Thymus (tissue), 11 donors: Measurements from ENCODE around the gene FBXO21. TPM values are rescaled to one million over a fixed set of nuclear protein-coding genes. Genes with fewer than 3 reads are reported as not detected.
"Not testable (repeated sequence)": the region's sequence is repeated elsewhere in the genome, so short reads cannot be mapped to it uniquely, and the experiment has no call there.

Source experiments
- DNase-seq, 9 donors: peaks; one replicate each; pipeline ENCODE4 v3.0.0-alpha.2; 2013; ENCODE audit warnings: low spot score in 9 of 9, low read depth in 6 of 9, missing footprints in 1 of 9
- H3K27ac ChIP-seq, 2 donors: one replicate each; pipeline ENCODE4 v1.5.1; 2013; ENCODE audit warnings: control low read depth in 1 of 2, low read depth in 1 of 2, low read length in 1 of 2, mild to moderate bottlenecking in 1 of 2, moderate library complexity in 1 of 2
- H3K27me3 ChIP-seq, 2 donors: one replicate each; pipeline ENCODE4 v1.5.1; 2013; ENCODE audit warnings: low read length in 1 of 2; ENCODE audit not compliant: control insufficient read depth in 2 of 2, insufficient read depth in 1 of 2
- H3K36me3 ChIP-seq, 2 donors: one replicate each; pipeline ENCODE4 v1.5.1; 2013; ENCODE audit warnings: low read length in 1 of 2, mild to moderate bottlenecking in 1 of 2, moderate library complexity in 1 of 2; ENCODE audit not compliant: control insufficient read depth in 2 of 2, insufficient read depth in 2 of 2
- H3K4me1 ChIP-seq, 2 donors: one replicate each; pipeline ENCODE4 v1.5.1; 2013; ENCODE audit warnings: low read length in 2 of 2; ENCODE audit not compliant: control insufficient read depth in 2 of 2, insufficient read depth in 2 of 2
- H3K4me3 ChIP-seq, 2 donors: one replicate each; pipeline ENCODE4 v1.5.1; 2013; ENCODE audit warnings: low read length in 2 of 2, control low read depth in 1 of 2, mild to moderate bottlenecking in 1 of 2
- H3K9me3 ChIP-seq, 2 donors: one replicate each; pipeline ENCODE4 v1.5.1; 2013; ENCODE audit warnings: low read length in 1 of 2, mild to moderate bottlenecking in 1 of 2; ENCODE audit not compliant: control insufficient read depth in 2 of 2, insufficient read depth in 1 of 2
- WGBS: extraction: QIAGEN DNeasy Blood & Tissue Kit; methylation state at CpG from one replicate; pipeline ENCODE4 v1.1.7; 2013; 5-methylcytosine and 5-hydroxymethylcytosine counted together
- polyA plus RNA-seq: library from polyadenylated mRNA; stranded (reverse); fragments of 200-250 nt; gene quantifications from one replicate; pipeline ENCODE4 v1.2.3, GENCODE V29; 2013
- total RNA-seq: library from RNA; stranded (reverse); fragments of 120-200 nt; gene quantifications from one replicate; pipeline ENCODE4 v1.2.4, GENCODE V29; 2013
- donor health status: healthy.

Gene FBXO21
- total and polyA plus RNA-seq, 2 donors: 15.1 to 16.0 TPM

DNA sequence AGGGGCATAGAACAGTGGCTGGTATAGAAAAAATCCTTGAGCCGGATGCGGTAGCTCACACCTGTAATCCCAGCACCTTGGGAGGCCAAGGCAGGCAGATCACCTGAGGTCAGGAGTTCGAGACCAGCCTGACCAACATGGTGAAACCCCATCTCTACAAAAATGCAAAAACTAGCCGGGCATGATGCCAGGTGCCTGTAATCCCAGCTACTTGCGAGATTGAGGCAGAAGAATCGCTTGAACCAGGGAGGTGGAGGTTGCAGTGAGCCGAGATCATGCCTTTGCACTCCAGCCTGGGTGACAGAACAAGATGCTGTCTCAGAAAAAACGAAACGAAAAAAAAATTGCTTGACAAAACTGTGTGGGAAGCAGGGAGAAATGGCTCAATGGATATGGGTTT lies 2.3 kb upstream of the FBXO21 start:
- H3K27ac ChIP-seq, H3K36me3 ChIP-seq, H3K9me3 ChIP-seq, H3K4me3 ChIP-seq, DNase-seq: not testable (repeated sequence)
- WGBS: 92% methylated on average over 9 of the region's 9 CpGs
- Histone ChIP-seq H3K27me3 (peaks cover 3 to 13% of the 10 kb centered on the region in 2 donors), H3K4me1 (peaks cover 7 to 15% of the 10 kb centered on the region in 2 donors)

DNA sequence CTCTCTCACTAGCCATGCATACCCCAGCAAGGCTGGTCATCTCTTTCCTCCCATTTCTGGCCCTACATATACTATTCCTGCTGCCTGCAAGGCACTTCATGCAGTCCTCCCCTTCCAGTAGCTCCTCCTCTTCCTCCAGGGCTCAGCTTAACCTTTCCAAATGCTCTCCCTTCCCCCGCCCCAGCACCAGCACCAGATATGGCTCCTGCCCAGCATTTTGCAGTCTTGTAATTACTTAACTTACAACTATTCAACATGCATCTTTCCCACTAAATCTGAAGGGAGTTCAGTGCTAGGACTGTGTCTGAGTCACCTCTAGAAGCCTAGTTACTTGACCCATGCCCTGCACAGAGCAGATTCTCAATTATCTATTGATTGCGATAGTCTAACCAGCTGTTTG lies 1.8 kb upstream of the FBXO21 start:
- Histone ChIP-seq H3K36me3 (no peaks in the 10 kb centered on the region), H3K27ac (no peak overlapping the region), H3K9me3 (peaks cover 0 to 5% of the 10 kb centered on the region in 2 donors), H3K4me3 (no peak overlapping the region), H3K4me1 (peaks cover 7 to 15% of the 10 kb centered on the region in 2 donors), H3K27me3 (peaks cover 3 to 13% of the 10 kb centered on the region in 2 donors)
- no peak for DNase-seq
- 93% methylated on average over 2 of the region's 2 CpGs for WGBS

GRCh38 chr12:117189725-117190209 lies 503 bp downstream of the FBXO21 start:
- WGBS: 2% methylated on average over 52 of the region's 52 CpGs

GRCh38 chr12:117188961-117189724 lies 1.1 kb downstream of the FBXO21 start:
- Histone ChIP-seq H3K27ac (no peak overlapping the region), H3K4me1 (peaks cover 7 to 15% of the 10 kb centered on the region in 2 donors)
- peak in 1 of 9 donors; percentile 6 for DNase-seq

More at GRCh38 chr12:117189725-117190209, 503 bp downstream of the FBXO21 start:
- Histone ChIP-seq H3K27me3 (peaks cover 3 to 13% of the 10 kb centered on the region in 2 donors), H3K4me1 (peaks cover 7 to 15% of the 10 kb centered on the region in 2 donors), H3K27ac (peak overlapping the region; percentile 74 to 88), H3K4me3 (peak overlapping the region; percentile 81 to 96), H3K9me3 (peaks cover 0 to 5% of the 10 kb centered on the region in 2 donors), H3K36me3 (peaks cover 0 to 9% of the 10 kb centered on the region in 2 donors)
- peak in 4 of 9 donors; percentile 13 to 48 (median 22) for DNase-seq

DNA sequence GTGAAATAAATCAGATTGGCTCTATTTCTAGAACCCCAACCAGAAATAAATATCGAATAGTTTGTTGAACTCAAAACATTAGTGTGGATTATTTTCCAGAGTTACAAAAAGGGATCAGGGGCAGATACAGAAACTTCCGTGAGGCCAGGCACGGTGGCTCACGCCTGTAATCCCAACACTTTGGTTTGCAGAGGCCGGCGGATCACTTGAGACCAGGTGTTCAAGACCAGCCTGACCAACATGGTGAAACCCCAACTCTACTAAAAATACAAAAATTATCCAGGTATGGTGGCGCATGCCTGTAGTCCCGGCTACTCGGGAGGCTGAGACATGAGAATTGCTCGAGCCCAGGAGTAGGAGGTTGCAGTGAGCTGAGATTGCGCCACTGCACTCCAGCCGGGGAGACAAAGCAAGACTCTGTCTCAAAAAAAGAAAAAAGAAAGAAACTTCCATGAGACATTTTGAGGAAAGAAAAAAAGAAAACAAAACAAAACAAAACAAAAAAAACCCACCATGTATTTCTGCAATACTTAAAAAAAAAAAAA lies 2.1 kb downstream of the FBXO21 start:
- peaks cover 7 to 15% of the 10 kb centered on the region in 2 donors for H3K4me1 ChIP-seq
- WGBS: 98% methylated on average over 12 of the region's 12 CpGs
- no peak overlapping the region for H3K27ac ChIP-seq
- DNase-seq: no peak
- peaks cover 8 to 22% of the 10 kb centered on the region in 2 donors for H3K36me3 ChIP-seq
- peaks cover 0 to 5% of the 10 kb centered on the region in 2 donors for H3K9me3 ChIP-seq
- peaks cover 3 to 13% of the 10 kb centered on the region in 2 donors for H3K27me3 ChIP-seq
- no peak overlapping the region for H3K4me3 ChIP-seq

More at GRCh38 chr12:117188961-117189724, 1.1 kb downstream of the FBXO21 start:
- 70% methylated on average over 25 of the region's 25 CpGs for WGBS
- peaks cover 0 to 5% of the 10 kb centered on the region in 2 donors for H3K9me3 ChIP-seq
- H3K36me3 ChIP-seq: peaks cover 4 to 13% of the 10 kb centered on the region in 2 donors
- peaks cover 3 to 13% of the 10 kb centered on the region in 2 donors for H3K27me3 ChIP-seq
- peak overlapping the region; percentile 81 to 96 for H3K4me3 ChIP-seq

DNA sequence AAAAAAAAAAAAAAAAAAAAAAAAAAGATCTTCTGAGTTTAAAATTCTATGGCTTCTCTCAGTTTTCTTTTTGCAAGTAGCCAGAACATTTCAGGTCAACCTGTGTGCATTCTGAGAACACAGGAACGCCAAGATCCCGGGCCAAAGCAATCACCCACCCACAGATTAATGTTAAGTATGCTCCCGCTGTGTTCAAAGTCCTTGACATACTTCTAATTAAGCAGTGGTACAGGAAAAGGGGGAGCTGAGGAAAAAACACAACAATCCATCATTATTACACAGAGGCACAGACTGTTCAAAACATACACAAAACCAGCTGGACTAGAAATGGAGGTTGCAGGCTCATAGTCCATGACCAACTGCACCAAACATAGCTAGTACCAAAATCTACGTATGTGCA lies 2.8 kb downstream of the FBXO21 start:
- Histone ChIP-seq H3K36me3 (peaks cover 12 to 28% of the 10 kb centered on the region in 2 donors), H3K4me3 (no peak overlapping the region), H3K4me1 (peaks cover 7 to 15% of the 10 kb centered on the region in 2 donors), H3K27me3 (peaks cover 3 to 13% of the 10 kb centered on the region in 2 donors), H3K9me3 (peaks cover 0 to 5% of the 10 kb centered on the region in 2 donors), H3K27ac (no peak overlapping the region)
- DNase-seq: no peak
- WGBS: 97% methylated on average over 4 of the region's 4 CpGs

DNA sequence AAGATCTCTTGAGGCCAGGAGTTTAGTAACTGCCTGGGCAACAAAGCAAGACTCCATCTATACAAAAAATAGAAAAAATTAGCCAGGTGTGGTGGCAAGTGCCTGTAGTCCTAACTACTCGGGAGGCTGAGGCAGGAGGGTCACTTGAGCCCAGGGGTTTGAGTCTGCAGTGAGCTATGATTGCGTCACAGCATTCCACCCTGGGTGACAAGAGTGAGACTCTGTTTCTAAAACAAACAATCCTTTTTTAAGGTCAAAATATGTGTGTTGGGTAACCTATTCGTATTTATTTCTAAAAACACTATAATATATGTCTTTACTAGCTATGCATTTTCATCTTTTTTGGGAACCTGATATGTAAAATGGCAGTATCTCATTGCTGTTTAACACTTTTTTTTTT lies 7.4 kb downstream of the FBXO21 start:
- 98% methylated on average over 3 of the region's 3 CpGs for WGBS
- H3K27ac ChIP-seq: no peak overlapping the region

GRCh38 chr12:117181468-117181843 lies 8.8 kb downstream of the FBXO21 start:
- not testable (repeated sequence) for H3K4me1 ChIP-seq, H3K27ac ChIP-seq, H3K9me3 ChIP-seq, H3K4me3 ChIP-seq, H3K27me3 ChIP-seq, DNase-seq
- 96% methylated on average over 8 of the region's 8 CpGs for WGBS
- H3K36me3 ChIP-seq: peaks cover 16 to 71% of the 10 kb centered on the region in 2 donors

More for the DNA sequence above, 7.4 kb downstream of the FBXO21 start:
- Histone ChIP-seq H3K4me1 (no peaks in the 10 kb centered on the region), H3K27me3 (no peaks in the 10 kb centered on the region), H3K9me3 (peaks cover 0 to 9% of the 10 kb centered on the region in 2 donors), H3K4me3 (no peak overlapping the region), H3K36me3 (peaks cover 16 to 62% of the 10 kb centered on the region in 2 donors)
- DNase-seq: no peak
